Gastrocnemius medialis (tissue), 4 donors: Measurements from ENCODE around the gene LEPR.

ENCODE experiments used
- CTCF ChIP-seq, 5 experiments: fragments of 450-650 bp in 3 of 5; fragments of 200-600 bp in 2 of 5; sonication (generic) in 2 of 5; IDR thresholded peaks in 4 of 5; conservative IDR thresholded peaks in 1 of 5; 1 replicate in 4 of 5; 2 replicates in 1 of 5; pipeline ENCODE4 v1.5.1; 2016 to 2019; ENCODE audit warnings: antibody characterized with exemption in 5 of 5, mild to moderate bottlenecking in 3 of 5, moderate library complexity in 3 of 5
- POLR2A ChIP-seq, 2 donors: fragments of 450-650 bp; IDR thresholded peaks; one replicate each; pipeline ENCODE4 v1.6.1; 2017; ENCODE audit warnings: antibody characterized with exemption in 2 of 2, mild to moderate bottlenecking in 2 of 2, moderate library complexity in 2 of 2

DNA sequence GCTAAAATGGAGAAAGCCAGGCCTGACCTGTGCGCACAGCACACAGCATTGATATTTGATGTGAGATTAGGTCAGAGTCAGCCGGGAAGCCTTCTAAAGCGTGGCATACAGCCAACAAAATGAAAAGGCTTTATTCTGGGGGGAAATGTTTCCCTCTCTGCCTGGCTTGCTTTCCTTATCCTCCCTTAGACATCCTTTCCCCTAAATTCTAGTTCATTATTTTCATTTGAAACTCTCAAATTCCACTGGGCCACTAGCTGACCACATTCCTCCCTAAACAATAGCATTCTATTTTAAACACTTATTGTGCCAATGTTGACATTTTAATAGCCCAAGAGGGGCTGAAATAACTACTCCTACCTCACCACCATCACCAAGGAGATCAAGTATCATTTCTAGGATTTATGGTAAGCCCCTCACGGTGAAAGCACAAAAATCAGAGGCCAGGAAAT lies 49.4 kb downstream of the LEPR start:
- TF ChIP-seq CTCF (IDR thresholded peaks at IDR 0.05 in 4 of 5, conservative IDR thresholded peaks at IDR 0.05 in 1 of 5), result no peak
- TF ChIP-seq POLR2A (IDR thresholded peaks at IDR 0.05), result no peak
